DLD1 (cell line): ENCODE results near the gene HAX1.
"Not testable (repeated sequence)": the region's sequence is repeated elsewhere in the genome, so short reads cannot be mapped to it uniquely, and the experiment has no call there.

Source experiments
- in situ Hi-C: cut with HindIII; loops from 2 replicates; pipeline ENCODE4 v1.10.0; 2017; ENCODE audit warnings: low sequenced_read_pairs

HAX1 gene

GRCh38 chr1:154272999-154273563, 652 bp downstream of the HAX1 start:
- in situ Hi-C loops, result no loop called here

DNA sequence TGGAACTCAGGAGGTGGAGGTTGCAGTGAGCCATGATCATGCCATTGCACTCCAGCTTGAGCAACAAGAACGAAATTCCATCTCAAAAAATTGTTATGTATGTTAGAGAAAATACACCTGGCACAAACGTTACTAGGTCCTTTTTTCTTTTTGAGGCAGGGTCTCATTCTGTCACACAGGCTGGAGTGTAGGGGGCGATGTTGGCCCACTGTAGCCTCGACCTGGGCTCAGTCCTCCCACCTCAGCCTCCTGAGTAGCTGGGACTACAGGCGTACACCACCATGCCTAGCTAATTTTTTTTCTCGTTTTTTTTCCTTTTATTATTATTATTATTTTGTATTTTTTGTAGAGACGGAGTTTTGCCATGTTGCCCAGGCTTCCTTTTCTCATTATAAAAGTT, 4.4 kb downstream of the HAX1 start:
- in situ Hi-C loops, result no loop called here

GRCh38 chr1:154287591-154287990, 15.2 kb downstream of the HAX1 start:
- in situ Hi-C loops, result not testable (repeated sequence)

GRCh38 chr1:154288661-154289060, 16.2 kb downstream of the HAX1 start:
- in situ Hi-C loops, result no loop called here

DNA sequence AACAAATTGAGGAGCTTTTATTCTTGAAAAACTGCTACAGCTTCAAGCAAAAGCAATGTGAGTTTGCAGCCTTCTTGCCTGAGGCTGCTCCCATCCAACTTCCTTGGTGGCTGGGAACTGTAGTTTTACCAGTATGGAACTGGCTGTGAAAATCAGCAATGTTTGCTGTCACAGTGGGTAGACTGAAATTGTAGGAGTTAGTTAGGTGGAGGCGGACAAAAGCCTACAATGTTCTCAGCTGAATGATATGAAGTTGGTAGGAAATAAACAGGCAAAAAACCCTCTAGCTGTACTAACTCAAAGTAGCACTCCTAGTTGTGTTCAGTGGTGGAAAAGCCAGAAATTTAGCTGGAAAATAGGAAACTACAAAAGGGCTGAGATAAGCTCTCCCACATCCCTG, 18.5 kb downstream of the HAX1 start:
- in situ Hi-C loops, result no loop called here

DNA sequence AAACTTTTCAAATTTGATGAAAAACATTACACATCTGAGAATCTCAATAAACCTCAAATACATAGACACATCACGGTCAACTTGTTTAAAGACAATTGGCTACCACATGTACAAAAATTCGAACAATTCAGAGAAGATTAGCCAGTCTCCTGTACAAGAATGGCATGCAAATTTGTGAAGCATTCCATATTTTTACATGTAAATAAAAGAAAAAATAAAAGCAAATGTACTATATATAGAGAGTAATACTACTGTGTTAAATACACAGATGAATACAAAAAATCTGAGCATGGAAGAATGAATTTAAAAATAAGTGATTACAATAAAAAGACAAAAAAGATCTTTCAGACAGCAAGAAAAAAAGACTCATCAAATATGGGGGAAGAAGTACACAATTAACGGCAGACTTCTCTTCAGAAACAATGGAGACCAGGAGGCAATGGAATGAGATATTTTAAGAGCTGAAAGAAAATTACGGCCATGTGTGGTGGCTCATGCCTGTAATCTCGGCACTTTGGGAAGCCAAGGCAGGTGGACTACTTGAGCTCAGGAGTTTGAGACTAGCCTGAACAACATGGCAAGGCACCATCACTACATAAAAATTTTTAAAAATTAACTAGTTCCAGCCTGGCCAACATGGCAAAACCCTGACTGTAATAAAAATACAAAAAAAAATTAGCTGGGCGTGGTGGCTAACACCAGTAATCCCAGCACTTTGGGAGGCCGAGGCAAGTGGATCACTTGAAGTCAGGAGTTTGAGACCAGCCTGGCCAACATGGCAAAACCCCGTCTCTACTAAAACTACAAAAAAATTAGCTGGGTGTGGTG, 23.2 kb downstream of the HAX1 start:
- in situ Hi-C loops, result no loop called here

GRCh38 chr1:154301582-154301981, 29.2 kb downstream of the HAX1 start:
- in situ Hi-C loops, result no loop called here

DNA sequence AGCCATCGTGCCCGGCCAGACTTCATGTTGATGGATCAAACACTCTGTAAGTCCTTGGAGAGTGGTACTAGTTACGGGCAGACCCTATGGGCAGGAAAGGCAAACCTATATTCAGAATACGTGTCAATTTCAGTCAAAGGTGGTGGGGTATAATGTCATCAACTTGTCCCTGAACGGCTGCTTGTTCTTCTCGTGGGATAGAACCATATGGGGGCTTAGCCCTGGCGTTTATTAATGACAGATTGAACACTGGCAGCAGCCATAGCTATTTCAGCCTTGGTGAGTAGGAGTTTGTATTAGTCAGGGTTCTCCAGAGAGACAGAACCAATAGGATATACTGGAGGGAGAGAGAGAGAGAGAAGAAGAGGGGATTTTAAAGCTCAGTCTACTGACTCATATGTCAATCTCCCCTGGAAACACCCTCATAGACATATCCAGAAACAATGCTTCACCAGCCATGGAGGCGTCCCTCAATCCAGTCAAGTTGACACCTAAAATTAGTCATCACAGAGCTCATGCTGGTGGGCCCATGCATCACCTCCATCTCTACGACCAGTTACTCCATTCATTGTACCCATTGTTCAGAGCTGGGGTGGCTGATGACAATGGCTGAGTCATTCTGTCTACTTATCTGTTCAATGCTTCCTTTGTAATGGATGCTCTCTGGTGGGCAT, 32.4 kb downstream of the HAX1 start:
- in situ Hi-C loops, result no loop called here

- in situ Hi-C loops, result no loop called here
These were observed 33.7 kb downstream of the HAX1 start for GRCh38 chr1:154306151-154306550.

GRCh38 chr1:154307670-154308270, 35.3 kb downstream of the HAX1 start:
- in situ Hi-C loops, result not testable (repeated sequence)

DNA sequence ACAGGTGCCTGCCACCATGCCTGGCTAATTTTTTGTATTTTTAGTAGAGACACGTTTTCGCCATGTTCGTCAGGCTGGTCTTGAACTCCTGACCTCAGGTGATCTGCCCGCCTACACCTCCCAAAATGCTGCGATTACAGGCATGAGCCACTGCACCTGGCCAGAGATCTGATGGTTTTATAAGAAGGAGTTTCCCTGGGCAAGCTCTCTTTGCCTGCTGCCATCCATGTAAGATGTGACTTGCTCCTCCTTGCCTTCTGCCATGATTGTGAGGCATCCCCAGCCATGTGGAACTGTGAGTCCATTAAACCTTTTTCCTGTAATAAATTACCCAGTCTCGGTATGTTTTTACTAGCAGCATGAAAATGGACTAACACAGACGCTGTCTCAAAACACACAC, 36.7 kb downstream of the HAX1 start:
- in situ Hi-C loops, result not testable (repeated sequence)

DNA sequence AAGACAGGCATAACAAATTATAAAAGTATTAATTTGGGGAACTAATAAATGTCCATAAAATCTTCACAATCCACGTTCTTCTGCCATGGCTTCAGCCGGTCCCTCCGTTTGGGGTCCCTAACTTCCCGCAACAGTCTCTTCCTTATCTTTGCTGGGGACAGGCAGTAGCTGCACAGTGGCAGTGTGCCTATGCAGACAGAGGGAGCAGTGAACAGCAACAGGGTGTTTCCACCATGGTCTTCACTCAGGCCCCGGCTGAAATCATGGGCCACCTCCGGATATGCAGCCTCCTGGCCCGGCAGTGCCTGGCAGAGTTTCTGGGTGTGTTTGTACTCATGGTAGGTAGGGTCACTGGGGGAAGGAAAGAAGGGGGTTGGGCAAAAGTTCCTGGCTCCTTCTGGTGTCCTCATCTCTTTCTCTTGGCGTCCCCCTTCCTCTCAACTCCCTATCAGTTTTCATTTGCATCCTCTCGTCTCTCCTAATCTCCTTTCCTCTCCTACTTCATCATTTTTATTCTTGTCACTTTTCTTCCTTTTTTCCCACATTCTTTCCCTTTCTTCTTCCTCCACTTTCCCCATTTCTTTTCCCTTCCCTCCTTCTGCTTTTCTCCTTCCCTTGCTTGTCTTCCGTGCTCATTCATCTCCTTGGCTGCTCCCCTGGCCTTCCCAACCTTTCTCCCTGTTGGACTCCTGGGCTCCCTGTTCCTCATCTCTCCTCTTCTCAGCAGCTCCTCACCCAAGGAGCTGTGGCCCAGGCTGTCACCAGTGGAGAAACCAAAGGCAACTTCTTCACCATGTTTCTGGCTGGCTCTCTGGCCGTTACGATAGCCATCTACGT, 40.0 kb downstream of the HAX1 start:
- in situ Hi-C loops, result not testable (repeated sequence)

GRCh38 chr1:154313066-154313356, 40.6 kb downstream of the HAX1 start:
- in situ Hi-C loops, result no loop called here

DNA sequence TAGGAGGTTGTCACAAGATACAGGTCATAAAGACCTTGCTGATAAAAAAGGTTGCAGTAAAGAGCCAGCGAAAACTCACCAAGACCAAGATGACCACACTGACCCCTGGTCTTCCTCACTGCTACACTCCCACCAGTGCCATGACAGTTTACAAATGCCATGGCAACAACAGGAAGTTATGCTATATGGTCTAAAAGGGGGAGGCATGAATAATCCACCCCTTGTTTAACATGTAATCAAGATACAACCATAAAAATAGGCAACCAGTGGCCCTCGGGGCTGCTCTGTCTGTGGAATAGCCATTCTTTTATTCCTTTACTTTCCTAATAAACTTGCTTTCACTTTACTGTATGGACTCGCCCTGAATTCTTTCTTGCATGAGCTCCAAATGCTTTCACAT, 41.8 kb downstream of the HAX1 start:
- in situ Hi-C loops, result not testable (repeated sequence)

DNA sequence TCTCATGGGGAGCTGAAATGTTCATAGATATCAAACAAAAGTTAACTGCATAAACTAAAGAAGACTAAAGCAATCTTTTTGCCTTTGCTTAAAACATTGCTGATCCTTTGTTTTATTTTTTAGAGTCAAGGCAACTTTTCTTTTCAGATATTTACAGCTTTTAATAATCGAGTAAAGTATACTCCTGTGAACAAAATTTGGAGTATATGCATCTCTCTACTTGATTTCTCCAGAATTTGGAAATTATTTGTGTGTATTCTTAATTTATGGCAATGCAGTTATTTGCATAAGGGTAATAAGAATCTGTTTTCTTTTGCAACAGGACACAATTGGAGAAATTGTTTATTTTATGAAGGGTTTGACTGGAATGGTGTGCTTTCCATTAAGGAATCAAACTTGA, 44.3 kb downstream of the HAX1 start:
- in situ Hi-C loops, result no loop called here

GRCh38 chr1:154318386-154318785, 46.0 kb downstream of the HAX1 start:
- in situ Hi-C loops, result no loop called here

DNA sequence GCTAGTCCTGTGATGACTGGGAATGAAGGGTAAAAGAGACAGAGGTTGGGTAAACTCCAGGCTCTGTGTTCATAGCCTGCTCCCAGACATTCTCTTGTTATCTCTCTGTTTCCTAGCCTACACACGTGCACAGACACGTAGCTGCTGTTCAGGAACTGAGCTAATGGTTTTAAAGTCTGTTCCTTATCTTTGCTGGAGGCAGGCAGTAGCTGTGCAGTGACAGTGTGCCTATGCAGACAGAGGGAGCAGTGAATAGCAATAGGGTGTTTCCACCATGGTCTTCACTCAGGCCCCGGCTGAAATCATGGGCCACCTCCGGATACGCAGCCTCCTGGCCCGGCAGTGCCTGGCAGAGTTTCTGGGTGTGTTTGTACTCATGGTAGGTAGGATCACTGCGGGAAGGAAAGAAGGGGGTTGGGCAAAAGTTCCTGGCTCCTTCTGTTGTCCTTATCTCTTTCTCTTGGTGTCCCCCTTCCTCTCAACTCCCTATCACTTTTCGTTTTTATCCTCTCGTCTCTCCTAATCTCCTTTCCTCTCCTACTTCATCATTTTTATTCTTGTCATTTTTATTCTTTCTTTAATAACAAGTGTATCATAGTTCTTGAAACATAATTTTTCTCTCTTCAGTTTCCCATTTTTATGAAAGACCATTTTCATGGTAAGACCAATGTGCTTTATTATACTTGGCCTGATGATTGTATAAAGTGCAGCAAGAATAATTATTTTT, 48.6 kb downstream of the HAX1 start, which contains the start of gene AQP10:
AQP10 (plus strand) TSS at position 212 of the 727 bp plus-strand sequence; CDS start at position 275, 63 bp downstream.
- in situ Hi-C loops, result no loop called here

DNA sequence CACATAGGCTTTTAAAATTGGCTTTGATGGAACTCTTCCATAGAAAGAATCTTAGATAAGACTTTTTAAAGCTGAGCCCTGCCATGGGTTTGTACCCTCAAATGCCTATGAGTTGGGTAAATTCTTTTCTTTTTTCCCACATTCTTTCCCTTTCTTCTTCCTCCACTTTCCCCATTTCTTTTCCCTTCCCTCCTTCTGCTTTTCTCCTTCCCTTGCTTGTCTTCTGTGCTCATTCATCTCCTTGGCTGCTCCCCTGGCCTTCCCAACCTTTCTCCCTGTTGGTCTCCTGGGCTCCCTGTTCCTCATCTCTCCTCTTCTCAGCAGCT, 49.1 kb downstream of the HAX1 start:
- in situ Hi-C loops, result not testable (repeated sequence)

GRCh38 chr1:154323493-154323892, 51.1 kb downstream of the HAX1 start:
- in situ Hi-C loops, result no loop called here

DNA sequence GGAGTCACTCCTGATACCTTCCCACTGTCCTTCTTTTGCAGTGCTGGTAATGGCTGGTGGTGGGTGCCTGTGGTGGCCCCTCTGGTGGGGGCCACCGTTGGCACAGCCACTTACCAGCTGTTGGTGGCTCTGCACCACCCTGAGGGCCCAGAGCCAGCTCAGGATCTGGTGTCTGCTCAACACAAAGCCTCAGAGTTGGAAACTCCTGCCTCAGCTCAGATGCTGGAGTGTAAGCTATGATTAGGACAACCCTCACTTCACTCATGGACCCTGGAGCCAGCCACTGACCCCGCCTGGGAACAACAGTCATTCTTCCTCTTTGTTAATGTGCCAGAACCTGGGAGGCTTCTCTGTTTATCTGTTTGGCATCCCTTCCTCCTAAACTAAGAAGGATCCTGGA, 51.8 kb downstream of the HAX1 start:
- in situ Hi-C loops, result no loop called here
